GM18867 (cell line): ENCODE measurements around the gene MYO15B.

Source experiments
- ATAC-seq: cut with Tn5 transposase; IDR thresholded peaks from one replicate; pipeline ENCODE4 v1.9.1; 2021; ENCODE audit warnings: mild to moderate bottlenecking, moderate library complexity; ENCODE audit not compliant: unreplicated experiment

Gene MYO15B

DNA sequence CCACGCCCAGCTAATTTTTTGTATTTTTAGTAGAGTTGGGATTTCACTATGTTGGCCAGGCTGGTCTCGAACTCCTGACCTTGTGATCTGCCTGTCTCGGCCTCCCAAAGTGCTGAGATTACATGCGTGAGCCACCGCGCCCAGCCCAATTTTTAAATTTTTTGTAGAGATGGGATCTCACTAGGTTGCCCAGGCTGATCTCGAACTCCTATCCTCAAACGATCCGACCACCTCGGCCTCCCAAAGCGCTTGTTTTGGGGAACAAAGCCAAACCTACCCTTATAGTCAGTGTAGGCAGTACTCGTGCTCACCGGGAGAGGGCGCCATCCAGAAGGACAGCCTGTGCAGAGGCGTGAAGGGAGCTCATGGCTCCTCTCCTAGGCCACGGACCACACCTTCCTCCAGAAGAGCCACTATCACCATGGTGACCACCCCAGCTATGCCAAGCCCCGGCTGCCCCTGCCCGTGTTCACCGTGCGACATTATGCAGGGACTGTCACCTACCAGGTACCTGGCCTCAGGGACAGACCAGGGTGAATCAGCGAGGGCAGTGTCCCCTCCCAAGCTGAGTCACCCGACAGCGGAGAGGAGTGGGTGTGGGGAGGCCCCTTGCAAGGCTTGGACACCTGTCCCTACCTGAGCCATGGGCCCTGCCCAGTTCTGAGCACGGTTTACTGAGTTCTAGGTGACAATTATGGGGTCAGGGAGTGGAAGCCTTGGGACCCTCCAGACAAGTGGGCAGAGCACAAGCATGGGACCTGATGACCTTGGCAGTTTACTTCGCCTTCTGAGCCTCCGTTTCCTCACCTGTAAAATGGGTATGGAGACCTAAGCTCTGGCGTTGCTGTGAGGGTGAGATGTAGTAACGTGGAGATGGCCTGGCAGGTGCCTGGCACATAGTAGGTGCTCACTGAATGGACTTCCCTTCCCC is 13.7 kb downstream of the MYO15B start:
- no peak for ATAC-seq

DNA sequence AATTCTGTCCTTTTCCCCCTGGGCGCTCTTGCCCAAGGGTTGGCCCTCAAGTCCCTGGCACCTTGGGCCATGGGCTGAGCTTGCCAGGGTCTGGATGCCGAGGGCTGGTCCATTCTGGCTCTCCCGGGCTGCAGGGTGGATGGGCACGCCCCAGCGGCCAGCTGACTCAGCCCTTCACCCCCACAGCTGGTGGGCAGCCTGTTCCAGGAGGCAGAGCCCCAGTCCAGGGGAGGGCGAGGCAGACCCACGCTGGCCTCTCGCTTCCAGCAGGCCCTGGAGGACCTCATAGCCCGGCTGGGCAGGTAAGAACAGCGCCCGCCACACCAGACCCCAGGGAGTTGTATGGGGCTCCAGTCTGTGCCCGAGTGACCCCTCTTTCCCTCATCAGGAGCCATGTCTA is 15.0 kb downstream of the MYO15B start:
- no peak for ATAC-seq

DNA sequence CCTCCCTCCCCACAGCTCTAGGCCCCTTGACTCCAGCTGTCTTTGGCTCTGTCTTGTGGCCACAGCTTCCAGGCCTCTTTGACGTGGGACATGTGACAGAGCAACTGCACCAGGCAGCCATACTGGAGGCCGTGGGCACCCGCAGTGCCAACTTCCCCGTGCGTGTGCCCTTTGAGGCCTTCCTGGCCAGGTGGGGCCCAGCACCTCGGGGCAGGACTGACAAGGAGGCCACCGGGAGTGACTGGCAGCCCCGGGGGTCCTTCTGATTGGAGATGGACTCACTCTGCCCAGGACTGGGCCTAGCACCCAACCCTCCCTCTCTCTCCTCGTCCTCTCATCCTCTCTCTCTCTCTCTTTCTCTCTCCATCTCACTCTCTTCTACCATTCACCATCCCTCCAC is 15.5 kb downstream of the MYO15B start:
- no peak for ATAC-seq

DNA sequence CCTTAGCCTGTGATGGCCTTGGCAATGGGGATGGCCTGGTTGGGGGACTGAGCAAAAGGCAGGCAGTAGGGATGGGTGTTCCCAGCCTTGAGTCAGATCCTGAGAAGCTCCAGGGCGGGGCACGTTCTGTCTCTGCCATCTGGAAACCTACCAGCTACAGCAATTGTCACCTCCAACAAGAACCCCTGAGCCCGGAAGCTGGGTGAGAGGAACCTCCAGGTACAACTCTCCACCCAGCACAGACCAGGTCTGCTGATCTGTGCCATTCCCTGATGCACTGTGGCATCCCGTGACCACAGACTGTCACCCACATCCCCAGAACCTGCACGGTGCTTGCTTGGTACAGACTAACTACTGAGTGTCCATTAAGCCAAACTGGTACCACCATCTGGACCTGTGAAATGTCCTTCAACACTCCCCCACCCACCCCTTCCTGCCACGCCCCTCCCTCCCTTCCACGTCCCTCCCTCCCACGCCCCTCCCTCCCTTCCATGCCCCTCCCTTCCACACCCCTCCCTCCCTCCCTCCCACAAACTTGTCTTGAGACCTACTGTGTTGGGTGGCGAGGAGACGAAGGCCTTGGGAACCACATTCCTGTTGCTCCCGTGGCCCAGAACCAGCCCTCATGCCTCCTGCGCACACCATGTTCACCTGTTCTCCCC is 16.6 kb downstream of the MYO15B start:
- ATAC-seq = no peak

DNA sequence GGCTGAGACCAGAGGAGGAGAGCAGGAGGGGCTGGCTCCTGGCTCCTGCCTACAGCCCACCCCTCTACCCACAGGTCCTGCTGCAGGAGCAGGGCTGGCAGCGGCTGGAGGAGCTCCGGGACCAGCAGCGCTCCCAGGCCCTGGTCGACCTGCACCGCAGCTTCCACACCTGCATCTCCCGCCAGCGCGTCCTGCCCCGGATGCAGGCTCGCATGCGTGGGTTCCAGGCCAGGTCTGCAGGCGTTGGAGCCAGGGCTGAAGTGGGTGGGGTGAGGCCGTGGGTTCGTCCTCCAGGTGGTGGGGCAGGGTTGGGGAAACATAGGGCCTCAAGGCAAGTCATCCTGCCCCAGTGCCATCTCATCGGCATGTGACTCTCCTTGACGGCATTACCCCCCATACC is 18.2 kb downstream of the MYO15B start:
- no peak for ATAC-seq

DNA sequence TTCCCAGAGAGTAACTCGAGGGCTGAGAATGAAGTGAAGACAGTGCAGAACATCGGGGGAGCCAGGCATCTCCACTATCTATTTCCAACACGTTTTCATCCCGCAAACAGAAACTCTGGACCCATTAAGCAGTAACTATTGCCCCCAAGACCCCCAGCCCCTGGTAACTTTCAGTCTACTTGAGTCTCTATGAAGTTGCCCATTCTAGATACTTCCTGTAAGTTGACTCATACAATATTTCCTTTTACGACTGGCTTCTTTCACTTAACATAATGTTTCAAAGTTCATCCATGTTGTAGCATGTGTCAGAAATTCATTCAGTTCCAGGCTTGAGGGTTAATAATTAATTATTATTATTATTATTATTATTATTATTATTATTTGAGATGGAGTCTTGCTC is 19.5 kb downstream of the MYO15B start:
- ATAC-seq = no peak

DNA sequence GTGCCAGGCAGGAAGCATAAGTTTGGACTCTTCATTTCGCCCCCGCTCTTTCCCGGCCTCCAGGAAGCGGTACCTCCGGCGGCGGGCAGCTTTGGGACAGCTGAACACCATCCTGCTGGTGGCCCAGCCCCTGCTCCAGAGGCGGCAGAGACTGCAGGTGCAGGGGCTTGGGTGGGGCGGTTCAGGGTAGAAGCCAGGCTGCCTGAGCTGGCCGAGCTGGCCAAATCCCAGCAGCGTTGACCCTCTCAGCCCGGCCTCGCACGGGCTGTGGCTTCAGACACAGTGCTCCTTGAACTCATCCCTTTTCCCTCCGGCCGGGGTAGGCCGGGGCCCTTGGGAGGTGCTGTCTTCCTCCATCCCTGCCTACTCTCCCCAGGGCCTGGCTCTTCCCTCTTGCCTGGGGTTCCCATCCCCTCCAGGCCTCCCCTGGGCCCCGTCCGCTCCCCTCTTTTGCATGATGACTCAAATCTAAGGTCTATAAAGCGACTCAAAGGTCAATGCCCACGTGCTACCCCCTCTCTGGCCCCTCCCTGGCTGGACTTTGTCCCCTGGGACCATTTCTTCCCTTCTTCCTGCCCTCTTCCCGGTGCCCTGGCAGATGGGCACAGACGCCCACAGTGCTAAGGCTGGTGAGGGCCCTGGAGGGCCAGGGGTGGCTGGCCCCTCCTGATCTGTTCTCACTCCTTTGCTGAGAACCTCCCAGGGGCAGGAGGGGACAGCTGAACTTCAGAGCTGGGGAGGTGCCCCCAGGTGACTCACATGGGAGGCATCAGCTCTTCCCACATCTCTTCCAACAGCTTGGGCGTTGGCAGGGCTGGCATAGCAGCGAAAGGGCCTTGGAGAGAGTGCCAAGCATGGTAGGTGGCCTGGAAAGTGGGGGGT is 22.7 kb downstream of the MYO15B start:
- no peak for ATAC-seq

DNA sequence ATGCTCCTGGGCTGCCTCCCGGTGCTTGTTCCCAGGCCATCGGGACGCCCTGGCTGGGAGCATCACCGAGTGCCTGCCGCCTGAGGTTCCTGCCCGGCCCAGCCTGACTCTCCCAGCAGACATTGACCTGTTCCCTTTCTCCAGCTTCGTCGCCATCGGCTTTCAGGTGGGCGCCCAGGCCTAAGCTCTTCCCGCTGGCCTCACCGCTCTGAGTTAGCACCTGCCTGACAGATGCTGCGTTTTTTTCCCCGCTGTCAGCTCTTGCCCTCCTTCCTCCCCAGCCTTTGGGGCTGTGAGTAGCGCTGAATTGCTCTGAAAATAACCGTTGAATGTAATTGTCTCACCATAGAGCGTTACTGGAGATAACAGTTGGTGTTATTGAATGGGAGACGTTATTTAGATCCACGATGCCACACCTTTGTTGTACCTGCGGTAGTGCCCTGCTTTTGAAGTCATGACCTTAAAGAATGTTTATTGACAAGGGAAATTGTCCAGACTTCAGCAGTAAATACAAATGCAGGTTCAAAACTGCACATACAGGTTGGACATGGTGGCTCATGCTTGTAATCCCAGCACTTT is 24.3 kb downstream of the MYO15B start:
- ATAC-seq = no peak

DNA sequence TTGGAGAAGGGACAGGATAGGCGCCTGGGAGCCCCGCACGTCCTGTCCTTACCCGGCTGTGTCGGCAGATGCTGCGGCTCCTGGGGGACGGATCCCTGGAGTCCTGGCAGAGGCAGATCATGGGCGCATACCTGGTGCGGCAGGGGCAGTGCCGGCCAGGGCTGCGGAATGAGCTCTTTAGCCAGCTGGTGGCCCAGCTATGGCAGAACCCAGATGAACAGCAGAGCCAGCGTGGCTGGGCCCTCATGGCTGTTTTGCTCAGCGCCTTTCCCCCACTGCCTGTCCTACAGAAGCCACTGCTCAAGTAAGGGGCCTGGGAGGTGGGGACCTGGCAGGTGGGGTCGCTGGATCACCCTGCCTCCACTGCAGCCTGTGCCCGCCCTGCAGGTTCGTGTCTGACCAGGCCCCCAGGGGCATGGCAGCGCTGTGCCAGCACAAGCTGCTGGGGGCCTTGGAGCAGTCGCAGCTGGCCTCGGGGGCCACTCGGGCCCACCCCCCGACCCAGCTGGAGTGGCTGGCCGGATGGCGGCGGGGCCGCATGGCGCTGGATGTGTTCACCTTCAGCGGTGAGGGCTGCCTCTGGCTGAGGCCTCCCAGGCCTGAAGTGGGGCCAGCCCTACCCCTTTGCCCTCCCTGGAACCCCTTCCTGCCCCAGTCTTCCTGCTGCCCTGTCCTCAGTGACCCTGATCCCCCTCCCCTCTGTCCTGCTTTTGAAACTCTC is 25.5 kb downstream of the MYO15B start:
- ATAC-seq = no peak

DNA sequence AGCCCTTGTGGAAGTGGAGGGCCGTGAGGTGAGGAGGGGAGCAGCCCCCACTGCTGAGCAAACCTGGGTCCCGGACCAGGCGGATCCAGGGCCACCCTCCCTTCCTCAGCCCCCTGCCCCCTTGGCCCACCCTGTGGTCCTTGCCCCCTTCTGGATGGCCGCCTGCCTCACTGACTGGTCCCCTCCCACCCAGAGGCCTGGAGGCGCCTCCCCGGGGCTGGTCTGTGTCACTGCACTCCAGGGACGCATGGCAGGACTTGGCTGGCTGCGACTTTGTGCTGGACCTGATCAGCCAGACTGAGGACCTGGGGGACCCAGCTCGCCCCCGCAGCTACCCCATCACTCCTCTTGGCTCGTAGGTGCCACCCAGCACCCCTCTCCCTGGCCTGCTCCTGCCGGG is 26.4 kb downstream of the MYO15B start:
- ATAC-seq = no peak

DNA sequence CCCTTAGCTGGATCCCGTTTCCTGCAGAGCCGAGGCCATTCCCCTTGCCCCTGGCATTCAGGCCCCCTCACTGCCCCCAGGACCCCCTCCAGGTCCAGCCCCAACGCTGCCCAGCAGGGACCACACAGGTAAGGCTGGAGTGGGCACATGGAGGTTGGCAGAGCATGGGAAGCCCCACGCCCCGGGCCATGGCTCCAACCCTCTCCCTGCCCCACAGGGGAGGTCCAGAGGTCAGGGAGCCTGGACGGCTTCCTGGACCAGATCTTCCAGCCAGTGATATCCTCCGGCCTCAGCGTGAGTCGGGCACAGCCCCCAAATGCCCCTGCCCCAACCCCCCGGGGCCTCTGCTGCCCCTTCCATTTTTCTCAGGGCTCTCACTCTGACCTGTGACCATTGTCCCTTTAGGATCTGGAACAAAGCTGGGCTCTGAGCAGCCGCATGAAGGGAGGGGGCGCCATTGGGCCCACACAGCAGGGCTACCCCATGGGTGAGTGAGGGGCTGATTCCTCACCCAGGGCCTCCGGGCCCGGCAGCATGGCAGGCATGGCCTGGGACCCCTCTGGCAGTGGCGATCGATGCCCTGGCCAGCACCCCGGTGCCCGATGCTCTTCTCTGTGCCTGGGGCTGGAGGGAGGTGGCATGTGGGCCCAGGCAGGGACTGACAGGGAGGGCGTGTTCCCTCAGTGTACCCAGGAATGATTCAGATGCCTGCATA is 27.1 kb downstream of the MYO15B start:
- no peak for ATAC-seq

DNA sequence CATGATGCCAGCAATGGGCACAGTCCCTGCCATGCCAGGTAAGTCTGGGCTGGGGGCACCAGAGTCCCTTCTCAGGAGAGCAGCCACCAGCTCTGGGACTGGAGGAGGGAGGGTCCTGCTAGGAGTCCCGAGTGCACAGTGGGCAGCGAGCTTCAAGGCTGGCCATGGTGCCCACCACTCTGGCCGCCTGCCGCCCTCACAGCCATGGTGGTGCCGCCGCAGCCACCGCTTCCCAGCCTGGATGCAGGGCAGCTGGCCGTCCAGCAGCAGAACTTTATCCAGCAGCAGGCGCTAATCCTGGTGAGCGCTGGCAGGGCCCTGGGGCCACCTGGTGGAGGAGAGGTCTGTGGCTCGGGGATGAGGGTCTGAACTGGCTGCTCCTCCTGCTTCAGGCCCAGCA is 27.7 kb downstream of the MYO15B start:
- no peak for ATAC-seq

DNA sequence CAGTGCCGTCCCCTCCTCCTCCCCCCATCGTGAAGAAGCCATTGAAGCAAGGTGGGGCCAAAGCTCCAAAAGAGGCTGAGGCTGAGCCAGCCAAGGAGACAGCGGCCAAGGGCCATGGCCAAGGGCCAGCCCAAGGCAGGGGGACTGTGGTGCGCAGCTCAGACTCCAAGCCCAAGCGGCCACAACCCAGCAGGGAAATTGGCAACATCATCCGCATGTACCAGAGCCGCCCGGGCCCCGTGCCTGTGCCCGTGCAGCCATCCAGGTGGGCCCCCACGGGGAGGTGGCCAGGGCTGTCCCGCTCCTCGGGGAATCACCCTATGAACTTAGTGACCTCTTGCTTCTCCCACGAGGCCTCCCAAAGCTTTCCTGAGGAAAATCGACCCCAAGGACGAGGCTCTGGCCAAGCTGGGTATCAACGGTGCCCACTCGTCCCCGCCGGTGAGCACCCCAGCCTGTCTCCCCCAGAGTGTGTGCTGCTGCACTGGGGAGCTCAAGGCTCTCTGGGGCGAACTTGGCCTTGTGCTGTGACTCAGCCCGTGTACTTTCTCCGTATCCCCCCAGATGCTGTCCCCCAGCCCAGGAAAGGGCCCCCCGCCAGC is 29.0 kb downstream of the MYO15B start:
- no peak for ATAC-seq

DNA sequence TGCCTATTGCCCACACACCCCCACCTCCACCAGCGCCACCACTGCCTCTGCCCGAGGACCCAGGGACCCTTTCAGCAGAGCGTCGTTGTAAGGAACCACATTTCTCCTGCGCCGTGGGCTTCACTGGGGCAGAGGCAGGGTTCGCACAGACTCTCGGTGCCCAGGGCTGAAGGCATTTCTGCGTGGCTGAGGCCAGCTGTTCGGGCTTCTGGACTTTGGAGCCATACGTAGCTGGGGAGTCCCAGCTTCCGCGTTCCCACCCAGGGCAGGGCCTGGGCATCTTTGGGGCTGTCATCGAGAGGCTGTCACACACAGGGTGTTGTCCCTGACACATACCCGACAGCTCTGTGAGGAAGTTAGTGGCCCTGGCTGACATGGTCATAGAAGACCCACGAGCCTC is 29.6 kb downstream of the MYO15B start:
- no peak for ATAC-seq

DNA sequence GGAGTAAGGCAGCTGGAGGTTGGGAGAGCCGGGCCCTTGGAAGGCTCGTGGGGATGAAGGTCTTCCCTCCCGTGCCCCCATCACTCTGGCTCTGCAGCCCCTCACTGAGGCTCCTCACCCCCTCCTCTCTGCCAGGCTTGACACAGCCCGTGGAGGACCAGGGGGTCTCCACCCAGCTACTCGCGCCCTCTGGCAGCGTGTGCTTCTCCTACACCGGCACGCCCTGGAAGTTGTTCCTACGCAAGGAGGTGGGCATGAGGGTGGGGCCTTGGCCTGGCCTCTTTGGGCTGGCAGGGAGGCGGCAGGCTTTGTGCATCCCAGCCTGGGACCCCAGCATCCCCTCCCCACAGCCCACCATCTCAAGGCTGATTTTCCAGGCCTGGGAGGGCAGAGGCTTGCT is 30.1 kb downstream of the MYO15B start:
- ATAC-seq = no peak

DNA sequence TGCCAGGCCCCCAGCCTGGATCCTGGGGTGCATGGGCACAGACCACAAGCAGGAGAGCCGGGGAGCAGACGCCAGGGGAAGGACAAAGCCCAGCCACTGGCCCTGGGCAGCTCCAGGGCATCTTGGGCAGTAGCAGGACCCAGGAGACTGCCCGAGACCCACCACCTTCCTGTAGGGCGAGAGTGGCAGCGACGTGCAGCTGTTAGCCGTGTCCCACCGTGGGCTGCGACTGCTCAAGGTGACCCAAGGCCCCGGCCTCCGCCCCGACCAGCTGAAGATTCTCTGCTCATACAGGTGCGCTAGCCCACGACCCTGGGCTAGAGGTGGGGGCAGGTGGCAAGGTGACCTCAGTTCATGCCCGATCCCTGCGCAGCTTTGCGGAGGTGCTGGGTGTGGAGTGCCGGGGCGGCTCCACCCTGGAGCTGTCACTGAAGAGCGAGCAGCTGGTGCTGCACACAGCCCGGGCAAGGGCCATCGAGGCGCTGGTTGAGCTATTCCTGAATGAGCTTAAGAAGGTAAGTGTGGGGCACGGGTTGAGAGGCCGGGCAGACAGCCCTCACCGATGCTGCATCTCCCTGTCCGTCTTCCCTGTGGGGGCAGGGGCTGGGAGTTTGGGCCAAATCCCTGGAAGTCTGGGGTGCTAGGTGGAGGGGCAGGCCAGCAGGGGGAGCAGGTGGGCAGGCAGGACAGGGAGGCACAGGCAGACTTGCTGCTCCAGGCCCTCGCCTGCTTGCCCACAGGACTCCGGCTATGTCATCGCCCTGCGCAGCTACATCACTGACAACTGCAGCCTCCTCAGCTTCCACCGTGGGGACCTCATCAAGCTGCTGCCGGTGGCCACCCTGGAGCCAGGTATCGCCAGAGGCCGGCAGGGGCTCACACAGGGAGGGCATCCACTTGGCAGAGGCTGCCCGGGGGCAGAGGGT is 32.2 kb downstream of the MYO15B start:
- ATAC-seq = no peak

DNA sequence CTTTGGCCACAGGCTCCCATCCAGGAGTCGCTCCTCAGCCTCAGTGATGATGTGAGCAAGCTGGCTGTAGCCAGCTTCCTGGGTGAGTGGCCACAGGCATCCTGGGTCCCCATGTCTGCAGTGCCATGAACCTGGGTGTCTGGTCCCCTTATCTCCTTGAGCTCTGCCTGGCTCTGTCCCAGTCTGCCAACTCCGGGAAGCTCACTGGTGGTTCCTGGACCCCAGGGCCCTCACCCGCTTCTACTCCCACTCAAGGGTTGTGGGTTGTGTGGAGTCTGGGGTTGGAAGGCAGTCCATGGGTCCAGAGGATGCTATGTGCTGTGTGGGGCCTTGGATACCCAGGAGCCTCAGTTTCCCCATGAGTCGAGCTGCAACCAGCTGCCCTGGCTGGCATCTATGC is 33.9 kb downstream of the MYO15B start:
- no peak for ATAC-seq

DNA sequence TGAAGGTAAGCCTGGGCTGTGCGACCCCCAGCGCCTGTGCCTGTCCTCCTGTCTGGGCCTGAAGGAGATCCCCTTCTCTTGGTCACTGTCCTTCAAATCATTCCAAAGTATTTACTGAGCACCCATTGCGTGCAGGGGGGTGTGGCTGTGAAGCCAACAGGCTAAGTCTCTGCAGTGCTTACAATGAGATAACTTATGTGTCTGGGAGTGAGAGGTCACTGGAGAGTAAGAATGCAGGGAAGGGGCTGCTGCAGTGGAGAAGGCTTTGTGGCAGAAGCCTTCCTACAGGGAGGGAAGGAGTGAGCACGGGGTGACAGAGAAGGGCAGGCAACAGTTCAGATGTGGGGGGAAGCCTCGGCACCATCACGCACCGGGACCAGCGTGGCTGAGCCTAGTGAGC is 34.5 kb downstream of the MYO15B start:
- no peak for ATAC-seq
